HEK293 (cell line): ENCODE results near the gene KCTD12.
"Not testable (repeated sequence)": the region's sequence is repeated elsewhere in the genome, so short reads cannot be mapped to it uniquely, and the experiment has no call there.

ENCODE experiments used
- ZNF629 ChIP-seq: fragments of 450-650 bp; formaldehyde crosslinking; IDR thresholded peaks from 2 replicates; pipeline ENCODE4 v1.5.1; 2017; ENCODE audit warnings: missing biosample characterization, missing genetic modification characterization
- TF ChIP-seq, protein P1 (sequence below): fragments of 450-650 bp; formaldehyde crosslinking; IDR thresholded peaks from 2 replicates; pipeline ENCODE4 v1.5.1; 2016; ENCODE audit warnings: missing biosample characterization, missing genetic modification characterization

DNA sequence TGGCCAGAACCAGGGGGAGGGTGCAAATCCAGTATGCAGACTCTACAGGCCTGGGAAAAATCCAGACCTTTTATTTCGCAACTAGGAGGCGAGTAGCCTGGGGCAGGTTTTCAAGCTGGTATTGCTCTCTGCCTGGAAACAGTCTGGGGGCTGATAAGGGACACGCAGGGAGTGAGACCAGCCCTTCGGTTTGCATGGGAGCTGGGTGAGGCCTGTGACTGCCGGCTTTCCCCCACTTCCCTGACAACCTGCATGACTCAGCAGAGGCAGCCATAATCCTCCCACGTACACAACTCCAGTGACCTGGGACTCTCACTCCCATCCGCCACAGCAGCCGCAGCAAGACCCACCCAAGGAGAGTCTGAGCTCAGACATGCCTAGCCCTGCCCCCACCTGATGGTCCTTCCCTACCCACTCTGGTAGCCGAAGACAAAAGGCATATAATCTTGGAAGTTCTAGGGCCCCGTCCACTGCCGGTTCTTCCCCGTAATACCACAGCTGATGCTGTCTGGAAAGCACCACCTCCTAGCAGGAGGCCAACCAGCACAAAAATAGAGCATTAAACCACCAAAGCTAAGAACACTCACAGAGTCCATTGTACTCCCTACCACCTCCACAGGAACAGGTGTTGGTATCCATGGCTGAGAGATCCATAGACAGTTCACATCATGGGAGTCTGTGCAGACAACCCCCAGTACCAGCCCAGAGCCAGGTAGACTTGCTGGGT lies 31.7 kb upstream of the KCTD12 start:
- TF ChIP-seq, protein P1, sequence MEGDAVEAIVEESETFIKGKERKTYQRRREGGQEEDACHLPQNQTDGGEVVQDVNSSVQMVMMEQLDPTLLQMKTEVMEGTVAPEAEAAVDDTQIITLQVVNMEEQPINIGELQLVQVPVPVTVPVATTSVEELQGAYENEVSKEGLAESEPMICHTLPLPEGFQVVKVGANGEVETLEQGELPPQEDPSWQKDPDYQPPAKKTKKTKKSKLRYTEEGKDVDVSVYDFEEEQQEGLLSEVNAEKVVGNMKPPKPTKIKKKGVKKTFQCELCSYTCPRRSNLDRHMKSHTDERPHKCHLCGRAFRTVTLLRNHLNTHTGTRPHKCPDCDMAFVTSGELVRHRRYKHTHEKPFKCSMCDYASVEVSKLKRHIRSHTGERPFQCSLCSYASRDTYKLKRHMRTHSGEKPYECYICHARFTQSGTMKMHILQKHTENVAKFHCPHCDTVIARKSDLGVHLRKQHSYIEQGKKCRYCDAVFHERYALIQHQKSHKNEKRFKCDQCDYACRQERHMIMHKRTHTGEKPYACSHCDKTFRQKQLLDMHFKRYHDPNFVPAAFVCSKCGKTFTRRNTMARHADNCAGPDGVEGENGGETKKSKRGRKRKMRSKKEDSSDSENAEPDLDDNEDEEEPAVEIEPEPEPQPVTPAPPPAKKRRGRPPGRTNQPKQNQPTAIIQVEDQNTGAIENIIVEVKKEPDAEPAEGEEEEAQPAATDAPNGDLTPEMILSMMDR (tag by site-specific recombination), result not testable (repeated sequence)
- TF ChIP-seq ZNF629, result not testable (repeated sequence)
